ENCODE data around the gene CCL27. TPM values are rescaled to one million over a fixed set of nuclear protein-coding genes. Genes with fewer than 3 reads are reported as not detected.

Gene CCL27
- total and polyA plus RNA-seq, 4 experiments from 2014 or later: 0.59 TPM; not detected in 3

DNA sequence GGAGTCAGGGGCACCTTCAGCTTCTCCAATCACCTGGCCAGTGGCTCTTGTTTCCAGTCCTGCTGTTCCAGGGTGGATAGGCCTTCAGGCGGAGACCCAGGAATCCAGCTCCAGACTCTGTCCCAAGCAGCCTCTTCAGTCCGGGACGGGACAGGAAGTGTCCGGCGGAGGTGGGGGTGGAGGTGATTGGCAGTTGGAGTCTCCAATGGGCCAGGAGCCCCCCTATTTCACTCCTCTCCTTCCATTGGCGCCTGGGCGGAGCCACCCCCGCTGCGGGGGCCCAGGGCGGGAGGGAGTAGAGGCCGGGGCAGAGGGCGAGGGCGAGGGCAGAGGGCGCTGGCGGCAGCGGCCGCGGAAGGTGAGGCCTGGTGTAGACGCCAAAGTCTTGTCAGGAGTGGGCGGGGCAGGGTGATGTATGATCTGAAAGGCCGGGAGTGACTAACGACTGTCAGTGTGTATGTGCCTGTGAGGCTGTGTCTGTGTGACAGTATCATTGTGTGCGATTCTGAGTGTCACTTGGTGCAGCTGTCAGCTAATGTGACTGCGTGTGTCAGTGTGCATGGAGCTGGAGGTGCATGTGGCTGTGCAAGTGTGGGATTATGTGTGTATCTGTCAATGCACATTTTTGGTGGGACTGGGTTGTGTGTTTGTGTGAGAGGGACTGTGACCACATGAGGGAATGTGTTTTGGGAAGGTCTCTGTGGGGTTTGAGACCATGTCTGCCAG, 10.4 kb downstream of the CCL27 start, which contains the start of gene IL11RA:
Gene IL11RA, plus strand, starts transcription at position 310 of the 726 bp plus-strand sequence. CDS start 3,033 bp downstream, outside the sequence.
- intact Hi-C loops (cut with micrococcal nuclease): no loop called here
- peak within 1 kb of the TSS; percentile 70 to 93 (median 84) for H3K27ac Mint-ChIP-seq
- Histone ChIP-seq H3K4me1 (ENCODE audit: insufficient read depth, low read length) (peaks cover 43% of the 10 kb centered on the region), H3K36me3 (ENCODE audit: insufficient read depth, low read length) (peaks cover 35% of the 10 kb centered on the region), H3K27ac (ENCODE audit: low read depth, low read length) (peak within 1 kb of the TSS; percentile 16), H3K4me3 (ENCODE audit: low read length in 2 of 2) (no peak within 1 kb of the TSS), H3K27me3 (ENCODE audit: insufficient read depth, low read length) (no peaks in the 10 kb centered on the region), H3K9me3 (ENCODE audit: control insufficient read depth in 1 of 2, low read length in 2 of 2) (no peaks in the 10 kb centered on the region)
- peaks cover 40 to 65% (median 43%) of the 10 kb centered on the region in 4 donors for H3K4me1 Mint-ChIP-seq
- peaks cover 37 to 52% of the 10 kb centered on the region in 2 donors for H3K36me3 Mint-ChIP-seq
- DNase-seq: peak in 1 of 5 donors; percentile 67
- H3K9me3 Mint-ChIP-seq: no peaks in the 10 kb centered on the region
- CTCF ChIA-PET (ENCODE audit: partially characterized antibody): interaction anchor here (9.6 to 12.6 kb wide), 2 partner anchors 11 to 16 kb away, joined by 168 to 191 read pairs; partner anchors contain the start of genes CCL27 and SIGMAR1
- POLR2A ChIA-PET (ENCODE audit: partially characterized antibody): interaction anchor here (18.7 to 22.1 kb wide), 2 partner anchors 8 to 9 kb away, joined by 484 read pairs; partner anchors contain the start of genes CCL27, GALT, IL11RA and SIGMAR1
- no peaks in the 10 kb centered on the region for H3K27me3 Mint-ChIP-seq
- peak within 1 kb of the TSS in 5 of 8 donors; percentile 5 to 81 (median 12) for H3K4me3 Mint-ChIP-seq

DNA sequence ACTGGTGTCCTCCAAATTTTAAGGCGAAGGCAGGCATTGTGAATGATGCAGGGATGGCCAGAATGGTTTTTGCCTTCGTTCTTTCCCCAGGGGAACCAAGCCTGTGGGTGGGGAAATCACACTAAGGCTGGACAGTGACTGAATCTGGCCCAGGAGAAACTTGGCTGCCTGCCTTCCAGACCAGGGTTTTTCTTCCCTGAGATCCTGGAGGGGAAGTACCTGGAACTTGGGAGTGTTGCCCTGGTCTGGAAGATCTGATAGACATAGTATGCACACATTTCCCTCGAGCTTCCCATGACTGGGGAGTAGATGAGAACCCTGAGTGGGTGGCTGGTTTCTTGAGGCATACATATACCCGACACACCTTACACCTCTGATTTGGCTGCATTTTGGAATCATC, 11.1 kb downstream of the CCL27 start:
- H3K4me1 ChIP-seq (ENCODE audit: insufficient read depth, low read length): peaks cover 44% of the 10 kb centered on the region
- no peak overlapping the region for H3K4me3 Mint-ChIP-seq

DNA sequence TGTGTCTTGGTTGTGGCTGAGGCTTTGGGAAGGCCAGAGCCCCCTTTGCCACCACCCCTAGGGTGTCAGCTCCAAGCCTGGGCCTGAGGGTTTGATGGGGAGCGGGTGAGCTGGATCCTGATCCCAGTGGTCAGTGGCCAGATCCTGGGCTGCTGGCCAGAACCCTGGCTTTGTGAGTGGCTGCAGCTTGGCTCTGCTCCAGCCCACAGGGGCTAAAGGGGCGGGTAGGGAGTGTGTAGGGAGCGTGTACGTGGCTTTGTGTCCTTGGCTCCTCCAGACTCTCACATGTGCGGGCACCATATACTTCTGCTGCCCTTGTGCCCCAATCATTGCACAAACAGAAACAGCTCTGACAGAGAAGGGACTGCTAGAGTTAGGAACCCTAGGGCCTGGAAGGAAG, 11.6 kb downstream of the CCL27 start:
- peaks cover 35% of the 10 kb centered on the region for H3K36me3 ChIP-seq (ENCODE audit: insufficient read depth, low read length)
- ChIA-PET CTCF (ENCODE audit: partially characterized antibody) (interaction anchor here (9.6 to 12.6 kb wide), 2 partner anchors 12 to 15 kb away, joined by 168 to 191 read pairs; partner anchors contain the start of genes CCL27 and SIGMAR1), POLR2A (ENCODE audit: partially characterized antibody) (interaction anchor here (18.7 to 22.1 kb wide), 2 partner anchors 7 to 9 kb away, joined by 484 read pairs; partner anchors contain the start of genes CCL27, GALT, IL11RA and SIGMAR1)
- Mint-ChIP-seq H3K36me3 (peaks cover 37 to 57% of the 10 kb centered on the region in 2 donors), H3K27me3 (no peaks in the 10 kb centered on the region), H3K9me3 (no peaks in the 10 kb centered on the region), H3K4me1 (peaks cover 42 to 77% (median 50%) of the 10 kb centered on the region in 4 donors), H3K4me3 (no peak overlapping the region), H3K27ac (peak overlapping the region in 4 of 7 donors; percentile 14 to 70 (median 48))
- H3K4me1 ChIP-seq (ENCODE audit: insufficient read depth, low read length): peaks cover 49% of the 10 kb centered on the region
- H3K27me3 ChIP-seq (ENCODE audit: insufficient read depth, low read length): no peaks in the 10 kb centered on the region
- intact Hi-C loops (cut with micrococcal nuclease): no loop called here
- DNase-seq: no peak
- H3K27ac ChIP-seq (ENCODE audit: low read depth, low read length): no peak overlapping the region
- no peaks in the 10 kb centered on the region for H3K9me3 ChIP-seq (ENCODE audit: control insufficient read depth in 1 of 2, low read length in 2 of 2)
- no peak overlapping the region for H3K4me3 ChIP-seq (ENCODE audit: low read length in 2 of 2)

More for the DNA sequence above, 11.1 kb downstream of the CCL27 start:
- peaks cover 37 to 58% of the 10 kb centered on the region in 2 donors for H3K36me3 Mint-ChIP-seq
- H3K27me3 Mint-ChIP-seq: no peaks in the 10 kb centered on the region
- H3K4me3 ChIP-seq (ENCODE audit: low read length in 2 of 2): no peak overlapping the region
- CTCF ChIA-PET (ENCODE audit: partially characterized antibody): interaction anchor here (9.6 to 12.6 kb wide), 2 partner anchors 11 to 16 kb away, joined by 168 to 191 read pairs; partner anchors contain the start of genes CCL27 and SIGMAR1
- H3K27me3 ChIP-seq (ENCODE audit: insufficient read depth, low read length): no peaks in the 10 kb centered on the region
- peaks cover 39 to 72% (median 46%) of the 10 kb centered on the region in 4 donors for H3K4me1 Mint-ChIP-seq
- H3K27ac Mint-ChIP-seq: peak overlapping the region in 5 of 7 donors; percentile 22 to 84 (median 51)
- H3K36me3 ChIP-seq (ENCODE audit: insufficient read depth, low read length): peaks cover 35% of the 10 kb centered on the region
- no peaks in the 10 kb centered on the region for H3K9me3 Mint-ChIP-seq
- intact Hi-C loops (cut with micrococcal nuclease): no loop called here
- H3K9me3 ChIP-seq (ENCODE audit: control insufficient read depth in 1 of 2, low read length in 2 of 2): no peaks in the 10 kb centered on the region
- no peak for DNase-seq
- no peak overlapping the region for H3K27ac ChIP-seq (ENCODE audit: low read depth, low read length)
- POLR2A ChIA-PET (ENCODE audit: partially characterized antibody): interaction anchor here (18.7 to 22.1 kb wide), 2 partner anchors 8 kb away, joined by 484 read pairs; partner anchors contain the start of genes CCL27, GALT, IL11RA and SIGMAR1

DNA sequence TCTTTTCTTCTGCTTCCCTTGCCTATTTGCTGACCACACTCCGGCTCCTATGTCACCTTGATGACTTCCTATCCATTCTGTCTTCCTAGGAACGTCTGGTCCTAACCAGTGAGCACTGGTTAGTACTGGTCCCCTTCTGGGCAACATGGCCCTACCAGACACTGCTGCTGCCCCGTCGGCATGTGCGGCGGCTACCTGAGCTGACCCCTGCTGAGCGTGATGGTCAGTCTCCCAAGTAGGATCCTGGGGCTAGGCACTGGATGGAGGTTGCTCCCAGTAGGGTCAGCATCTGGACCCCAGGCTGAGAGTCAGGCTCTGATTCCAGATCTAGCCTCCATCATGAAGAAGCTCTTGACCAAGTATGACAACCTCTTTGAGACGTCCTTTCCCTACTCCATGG, 13.8 kb downstream of the CCL27 start:
- Histone ChIP-seq H3K9me3 (ENCODE audit: control insufficient read depth in 1 of 2, low read length in 2 of 2) (no peaks in the 10 kb centered on the region), H3K27ac (ENCODE audit: low read depth, low read length) (no peak overlapping the region), H3K4me3 (ENCODE audit: low read length in 2 of 2) (peak overlapping the region in 1 of 2 donors; percentile 87), H3K36me3 (ENCODE audit: insufficient read depth, low read length) (peaks cover 35% of the 10 kb centered on the region), H3K27me3 (ENCODE audit: insufficient read depth, low read length) (no peaks in the 10 kb centered on the region), H3K4me1 (ENCODE audit: insufficient read depth, low read length) (peaks cover 50% of the 10 kb centered on the region)
- DNase-seq: no peak
- Mint-ChIP-seq H3K36me3 (peaks cover 37 to 54% of the 10 kb centered on the region in 2 donors), H3K9me3 (no peaks in the 10 kb centered on the region), H3K27me3 (no peaks in the 10 kb centered on the region), H3K4me1 (peaks cover 36 to 69% (median 45%) of the 10 kb centered on the region in 4 donors), H3K4me3 (peak overlapping the region in 7 of 8 donors; percentile 58 to 95 (median 70)), H3K27ac (peak overlapping the region in 4 of 7 donors; percentile 62 to 92 (median 74))
- POLR2A ChIA-PET (ENCODE audit: partially characterized antibody): interaction anchor here (3.2 to 22.1 kb wide), 3 partner anchors 11 to 54 kb away, joined by 10 to 484 read pairs (median 193); partner anchors contain the start of genes CCL27, IL11RA and SIGMAR1
- CTCF ChIA-PET (ENCODE audit: partially characterized antibody): interaction anchor here (4.8 to 12.6 kb wide), 3 partner anchors 13 to 52 kb away, joined by 60 to 191 read pairs (median 168); partner anchors contain the start of genes CCL27 and SIGMAR1
- intact Hi-C loops (cut with micrococcal nuclease): loop anchor here (5.0 kb wide), 1 partner anchor 36 kb away; the partner anchor contains the start of gene RPP25L

DNA sequence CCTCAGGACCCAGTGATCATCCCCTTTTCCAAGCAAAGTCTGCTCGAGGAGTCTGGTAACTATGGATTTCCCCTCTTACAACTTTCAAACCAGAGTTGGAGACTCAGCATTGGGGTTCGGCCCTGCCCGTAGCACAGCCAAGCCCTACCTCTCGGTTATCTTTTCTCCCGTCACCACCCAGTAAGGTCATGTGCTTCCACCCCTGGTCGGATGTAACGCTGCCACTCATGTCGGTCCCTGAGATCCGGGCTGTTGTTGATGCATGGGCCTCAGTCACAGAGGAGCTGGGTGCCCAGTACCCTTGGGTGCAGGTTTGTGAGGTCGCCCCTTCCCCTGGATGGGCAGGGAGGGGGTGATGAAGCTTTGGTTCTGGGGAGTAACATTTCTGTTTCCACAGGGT, 14.8 kb downstream of the CCL27 start:
- DNase-seq: peak in 2 of 5 donors; percentile 20 to 53
- H3K4me3 Mint-ChIP-seq: peak overlapping the region; percentile 93 to 97 (median 95)
- CTCF ChIA-PET (ENCODE audit: partially characterized antibody): interaction anchor here (0.8 to 12.6 kb wide), 8 partner anchors 10 to 53 kb away, joined by 4 to 191 read pairs (median 14); partner anchors contain the start of genes ARID3C, CCL27, DCTN3 and SIGMAR1
- H3K9me3 Mint-ChIP-seq: no peaks in the 10 kb centered on the region
- H3K36me3 Mint-ChIP-seq: peaks cover 37 to 54% of the 10 kb centered on the region in 2 donors
- POLR2A ChIA-PET (ENCODE audit: partially characterized antibody): interaction anchor here (1.8 to 22.1 kb wide), 6 partner anchors 12 to 55 kb away, joined by 6 to 484 read pairs (median 20); partner anchors contain the start of genes CCL27, DCTN3, IL11RA and RPP25L
- peak overlapping the region; percentile 89 to 96 (median 93) for H3K27ac Mint-ChIP-seq
- H3K4me1 Mint-ChIP-seq: peaks cover 29 to 61% (median 39%) of the 10 kb centered on the region in 4 donors
- Histone ChIP-seq H3K9me3 (ENCODE audit: control insufficient read depth in 1 of 2, low read length in 2 of 2) (no peaks in the 10 kb centered on the region), H3K27me3 (ENCODE audit: insufficient read depth, low read length) (no peaks in the 10 kb centered on the region), H3K36me3 (ENCODE audit: insufficient read depth, low read length) (peaks cover 35% of the 10 kb centered on the region), H3K4me3 (ENCODE audit: low read length in 2 of 2) (peak overlapping the region; percentile 83 to 87), H3K27ac (ENCODE audit: low read depth, low read length) (peak overlapping the region; percentile 84), H3K4me1 (ENCODE audit: insufficient read depth, low read length) (peaks cover 40% of the 10 kb centered on the region)
- no peaks in the 10 kb centered on the region for H3K27me3 Mint-ChIP-seq
- intact Hi-C loops (cut with micrococcal nuclease): loop anchor here (5.0 kb wide), 1 partner anchor 35 kb away; the partner anchor contains the start of gene RPP25L

DNA sequence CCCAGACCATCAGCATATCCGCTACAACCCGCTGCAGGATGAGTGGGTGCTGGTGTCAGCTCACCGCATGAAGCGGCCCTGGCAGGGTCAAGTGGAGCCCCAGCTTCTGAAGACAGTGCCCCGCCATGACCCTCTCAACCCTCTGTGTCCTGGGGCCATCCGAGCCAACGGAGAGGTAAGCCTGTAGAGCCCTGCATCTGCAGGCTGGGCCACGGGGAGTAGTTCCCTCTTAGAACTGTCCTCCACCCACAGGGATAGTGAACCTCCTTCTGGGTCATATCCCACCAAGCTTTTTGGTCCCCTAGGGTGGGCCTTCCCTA, 15.4 kb downstream of the CCL27 start:
- Histone ChIP-seq H3K36me3 (ENCODE audit: insufficient read depth, low read length) (peaks cover 35% of the 10 kb centered on the region), H3K27ac (ENCODE audit: low read depth, low read length) (peak overlapping the region; percentile 84), H3K27me3 (ENCODE audit: insufficient read depth, low read length) (no peaks in the 10 kb centered on the region), H3K4me3 (ENCODE audit: low read length in 2 of 2) (peak overlapping the region; percentile 83 to 87), H3K4me1 (ENCODE audit: insufficient read depth, low read length) (peaks cover 33% of the 10 kb centered on the region), H3K9me3 (ENCODE audit: control insufficient read depth in 1 of 2, low read length in 2 of 2) (no peaks in the 10 kb centered on the region)
- Mint-ChIP-seq H3K9me3 (no peaks in the 10 kb centered on the region), H3K36me3 (peaks cover 33 to 52% of the 10 kb centered on the region in 2 donors), H3K4me3 (peak overlapping the region; percentile 93 to 97 (median 95)), H3K27ac (peak overlapping the region; percentile 89 to 96 (median 93)), H3K4me1 (peaks cover 23 to 55% (median 33%) of the 10 kb centered on the region in 4 donors), H3K27me3 (no peaks in the 10 kb centered on the region)
- intact Hi-C loops (cut with micrococcal nuclease): loop anchor here (5.0 kb wide), 1 partner anchor 35 kb away; the partner anchor contains the start of gene RPP25L
- ChIA-PET CTCF (ENCODE audit: partially characterized antibody) (interaction anchor here (0.8 to 12.6 kb wide), 15 partner anchors 10 to 56 kb away, joined by 3 to 191 read pairs (median 5); partner anchors contain the start of genes ARID3C, CCL27, DCTN3 and RPP25L), POLR2A (ENCODE audit: partially characterized antibody) (interaction anchor here (1.4 to 22.1 kb wide), 8 partner anchors 12 to 270 kb away, joined by 5 to 484 read pairs (median 14); partner anchors contain the start of genes CCL27, DCTN3, IL11RA and MYORG)
- DNase-seq: peak in 1 of 5 donors; percentile 50

Data from CD4-positive, alpha-beta memory T cell (primary cell).